DMS114 treated with DMSO at 0.1 percent for 48 hours (cell line): Measurements from ENCODE around the gene NHLRC3.
"Not testable (repeated sequence)": the region's sequence is repeated elsewhere in the genome, so short reads cannot be mapped to it uniquely, and the experiment has no call there.

Experiments
- DNase-seq: peaks from one replicate; lab custom pipeline; 2025; ENCODE audit not compliant: unreplicated experiment; lab: John Stamatoyannopoulos, UW

NHLRC3 gene

GRCh38 chr13:39040206-39040605 is 1.9 kb downstream of the NHLRC3 start:
- no peak for DNase-seq

GRCh38 chr13:39044536-39044935 is 6.3 kb downstream of the NHLRC3 start:
- no peak for DNase-seq

- no peak for DNase-seq
Measured at GRCh38 chr13:39047560-39047959, 9.3 kb downstream of the NHLRC3 start.

GRCh38 chr13:39048806-39049205 is 10.6 kb downstream of the NHLRC3 start:
- no peak for DNase-seq

- no peak for DNase-seq
Measured at GRCh38 chr13:39049274-39049673, 11.0 kb downstream of the NHLRC3 start.

- peak; percentile 12 for DNase-seq
Measured at GRCh38 chr13:39051157-39051556, 12.9 kb downstream of the NHLRC3 start.

GRCh38 chr13:39052944-39053343 is 14.7 kb downstream of the NHLRC3 start:
- no peak for DNase-seq

- DNase-seq: no peak
Measured at GRCh38 chr13:39054112-39054511, 15.9 kb downstream of the NHLRC3 start.

- no peak for DNase-seq
Measured at GRCh38 chr13:39056018-39056417, 17.8 kb downstream of the NHLRC3 start.

GRCh38 chr13:39058040-39058439 is 19.8 kb downstream of the NHLRC3 start:
- no peak for DNase-seq

- DNase-seq: no peak
Measured at GRCh38 chr13:39062004-39062403, 23.7 kb downstream of the NHLRC3 start.

GRCh38 chr13:39072842-39073241 is 34.6 kb downstream of the NHLRC3 start:
- no peak for DNase-seq

GRCh38 chr13:39073983-39074382 is 35.7 kb downstream of the NHLRC3 start:
- no peak for DNase-seq

GRCh38 chr13:39086251-39086945 is 48.1 kb downstream of the NHLRC3 start:
- not testable (repeated sequence) for DNase-seq

- no peak for DNase-seq
Measured at GRCh38 chr13:39091586-39091985, 53.3 kb downstream of the NHLRC3 start.

- no peak for DNase-seq
Measured at GRCh38 chr13:39095500-39095899, 57.2 kb downstream of the NHLRC3 start.

- DNase-seq: no peak
Measured at GRCh38 chr13:39099231-39099630, 61.0 kb downstream of the NHLRC3 start.
